GM19397 (cell line): ENCODE data around the gene PIAS2.
"Not testable (repeated sequence)": the region's sequence is repeated elsewhere in the genome, so short reads cannot be mapped to it uniquely, and the experiment has no call there.

Experiments
- ATAC-seq: cut with Tn5 transposase; IDR thresholded peaks from one replicate; pipeline ENCODE4 v1.9.1; 2021; ENCODE audit warnings: mild to moderate bottlenecking, moderate library complexity; ENCODE audit not compliant: unreplicated experiment

PIAS2 gene

GRCh38 chr18:46909497-46909896 lies 7.8 kb downstream of the PIAS2 start:
- ATAC-seq: no peak

GRCh38 chr18:46903406-46903805 lies 13.9 kb downstream of the PIAS2 start:
- ATAC-seq: no peak

GRCh38 chr18:46899274-46899948 lies 17.9 kb downstream of the PIAS2 start:
- ATAC-seq: peak; percentile 71

GRCh38 chr18:46894124-46894523 lies 23.2 kb downstream of the PIAS2 start:
- no peak for ATAC-seq

- ATAC-seq: no peak
Observed at GRCh38 chr18:46893360-46893759, 23.9 kb downstream of the PIAS2 start.

GRCh38 chr18:46892842-46893241 lies 24.5 kb downstream of the PIAS2 start:
- ATAC-seq: no peak

- ATAC-seq: peak; percentile 78
Observed at GRCh38 chr18:46891742-46892214, 25.5 kb downstream of the PIAS2 start.

GRCh38 chr18:46888965-46889364 lies 28.3 kb downstream of the PIAS2 start:
- no peak for ATAC-seq

GRCh38 chr18:46886893-46887292 lies 30.4 kb downstream of the PIAS2 start:
- ATAC-seq: no peak

- ATAC-seq: no peak
Observed at GRCh38 chr18:46883180-46883579, 34.1 kb downstream of the PIAS2 start.

- no peak for ATAC-seq
Observed at GRCh38 chr18:46877329-46877987, 39.8 kb downstream of the PIAS2 start.

- no peak for ATAC-seq
Observed at GRCh38 chr18:46868169-46868921, 49.0 kb downstream of the PIAS2 start.

- ATAC-seq: no peak
Observed at GRCh38 chr18:46867367-46868143, 49.8 kb downstream of the PIAS2 start.

- ATAC-seq: no peak
Observed at GRCh38 chr18:46866523-46866922, 50.8 kb downstream of the PIAS2 start.

GRCh38 chr18:46865245-46865644 lies 52.1 kb downstream of the PIAS2 start:
- not testable (repeated sequence) for ATAC-seq

- ATAC-seq: no peak
Observed at GRCh38 chr18:46859855-46860254, 57.5 kb downstream of the PIAS2 start.

- no peak for ATAC-seq
Observed at GRCh38 chr18:46858290-46858689, 59.0 kb downstream of the PIAS2 start.

GRCh38 chr18:46856973-46857372 lies 60.3 kb downstream of the PIAS2 start:
- ATAC-seq: no peak

- no peak for ATAC-seq
Observed at GRCh38 chr18:46849007-46849406, 68.3 kb downstream of the PIAS2 start.

GRCh38 chr18:46843372-46843771 lies 73.9 kb downstream of the PIAS2 start:
- no peak for ATAC-seq

- ATAC-seq: no peak
Observed at GRCh38 chr18:46842583-46842982, 74.7 kb downstream of the PIAS2 start.
